ENCODE measurements around the gene ELFN2.
"Not testable (repeated sequence)": the region's sequence is repeated elsewhere in the genome, so short reads cannot be mapped to it uniquely, and the experiment has no call there.

ELFN2 gene

DNA sequence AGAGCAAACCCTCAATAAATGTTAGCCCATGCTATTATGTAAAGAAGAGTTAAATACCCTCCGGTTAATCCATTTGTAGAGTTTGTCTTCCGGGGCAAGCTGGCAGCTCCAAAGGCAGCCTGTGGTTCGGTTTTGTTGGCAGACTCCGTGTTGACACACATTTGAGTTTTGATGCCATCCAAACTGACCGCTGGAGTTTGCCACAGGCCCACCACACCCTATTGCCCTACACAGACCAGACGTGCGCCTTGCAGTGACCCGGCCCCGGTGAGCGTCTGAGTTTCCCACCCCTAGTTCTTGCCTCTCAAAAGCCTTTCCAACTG lies 25.1 kb downstream of the ELFN2 start:
- no peak overlapping the region for H3K4me2 ChIP-seq (ENCODE audit: low read depth, low read length, poor library complexity, severe bottlenecking)
- TF ChIP-seq EZH2phosphoT487 (IDR thresholded peaks at IDR 0.05; ENCODE audit: borderline replicate concordance) = no peak
- TF ChIP-seq, protein P1, sequence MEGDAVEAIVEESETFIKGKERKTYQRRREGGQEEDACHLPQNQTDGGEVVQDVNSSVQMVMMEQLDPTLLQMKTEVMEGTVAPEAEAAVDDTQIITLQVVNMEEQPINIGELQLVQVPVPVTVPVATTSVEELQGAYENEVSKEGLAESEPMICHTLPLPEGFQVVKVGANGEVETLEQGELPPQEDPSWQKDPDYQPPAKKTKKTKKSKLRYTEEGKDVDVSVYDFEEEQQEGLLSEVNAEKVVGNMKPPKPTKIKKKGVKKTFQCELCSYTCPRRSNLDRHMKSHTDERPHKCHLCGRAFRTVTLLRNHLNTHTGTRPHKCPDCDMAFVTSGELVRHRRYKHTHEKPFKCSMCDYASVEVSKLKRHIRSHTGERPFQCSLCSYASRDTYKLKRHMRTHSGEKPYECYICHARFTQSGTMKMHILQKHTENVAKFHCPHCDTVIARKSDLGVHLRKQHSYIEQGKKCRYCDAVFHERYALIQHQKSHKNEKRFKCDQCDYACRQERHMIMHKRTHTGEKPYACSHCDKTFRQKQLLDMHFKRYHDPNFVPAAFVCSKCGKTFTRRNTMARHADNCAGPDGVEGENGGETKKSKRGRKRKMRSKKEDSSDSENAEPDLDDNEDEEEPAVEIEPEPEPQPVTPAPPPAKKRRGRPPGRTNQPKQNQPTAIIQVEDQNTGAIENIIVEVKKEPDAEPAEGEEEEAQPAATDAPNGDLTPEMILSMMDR (conservative IDR thresholded peaks at IDR 0.05; ENCODE audit: low read length) = no peak
- no peaks in the 10 kb centered on the region for H3K9me2 ChIP-seq (replicated peaks; ENCODE audit: low read depth, low read length)
- H3K4me3 ChIP-seq (ENCODE audit: low read length, poor library complexity, severe bottlenecking) = no peak overlapping the region
- H3K9ac ChIP-seq (ENCODE audit: low read depth, low read length, poor library complexity, severe bottlenecking) = no peak overlapping the region
- no peaks in the 10 kb centered on the region for H3K4me1 ChIP-seq (ENCODE audit: insufficient read depth, low read length, poor library complexity, severe bottlenecking)
- no peaks in the 10 kb centered on the region for H3F3A ChIP-seq (ENCODE audit: low read depth)
- H3K79me2 ChIP-seq (ENCODE audit: insufficient read depth, low read length) = no peaks in the 10 kb centered on the region
- H2AFZ ChIP-seq (ENCODE audit: low read length) = no peak overlapping the region
- no peaks in the 10 kb centered on the region for H4K20me1 ChIP-seq (ENCODE audit: insufficient read depth, low read length, poor library complexity, severe bottlenecking)
- no peaks in the 10 kb centered on the region for H3K27me3 ChIP-seq (ENCODE audit: insufficient read depth, low read length, poor library complexity, severe bottlenecking)
- H3K36me3 ChIP-seq (ENCODE audit: insufficient read depth, low read length) = no peaks in the 10 kb centered on the region
- no peaks in the 10 kb centered on the region for H3K9me3 ChIP-seq (ENCODE audit: insufficient read depth, low read depth, low read length)

DNA sequence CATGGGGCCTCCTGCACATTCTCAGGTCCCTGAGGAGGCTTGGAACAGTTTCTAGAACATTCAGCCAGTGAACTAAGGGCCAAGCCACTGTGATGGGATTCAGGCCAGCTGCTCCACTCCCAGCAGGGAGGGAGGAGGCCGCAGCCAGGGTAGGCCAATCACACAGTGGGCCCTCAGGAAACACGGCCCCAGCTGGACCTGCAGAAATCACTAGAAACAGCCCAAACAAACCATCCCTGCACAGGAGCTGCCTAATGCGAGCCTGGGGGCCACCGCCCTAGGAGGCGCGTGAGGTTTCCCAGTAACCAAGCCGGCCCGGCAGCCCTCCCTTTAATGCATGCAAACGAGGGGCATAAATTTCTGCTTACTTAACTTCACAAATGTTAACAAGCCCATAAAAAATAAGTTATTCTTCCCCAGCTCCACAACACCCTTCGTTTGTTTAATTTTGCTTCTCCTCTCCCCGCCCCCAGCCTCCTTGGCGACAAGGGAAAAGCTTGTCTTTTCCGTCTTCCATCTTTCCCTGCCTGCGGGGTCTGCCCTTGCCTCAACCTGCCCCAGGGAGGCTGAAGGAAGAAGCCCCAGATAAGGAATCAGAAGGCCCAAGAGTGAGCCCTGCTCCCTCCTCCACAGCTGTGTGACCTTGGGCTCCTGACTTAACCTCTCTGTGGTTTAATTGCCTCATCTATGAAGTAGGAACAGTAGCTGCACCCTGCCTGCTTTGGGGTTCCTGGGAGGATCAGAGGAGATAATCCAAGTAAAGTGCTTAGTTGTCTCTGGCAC lies 25.7 kb downstream of the ELFN2 start:
- Histone ChIP-seq H2AFZ (ENCODE audit: low read length) (no peak overlapping the region), H3K4me3 (ENCODE audit: low read length, poor library complexity, severe bottlenecking) (no peak overlapping the region), H3K79me2 (ENCODE audit: insufficient read depth, low read length) (no peaks in the 10 kb centered on the region), H3K4me1 (ENCODE audit: insufficient read depth, low read length, poor library complexity, severe bottlenecking) (no peaks in the 10 kb centered on the region), H3K9me2 (replicated peaks; ENCODE audit: low read depth, low read length) (no peaks in the 10 kb centered on the region), H3F3A (ENCODE audit: low read depth) (no peaks in the 10 kb centered on the region), H4K20me1 (ENCODE audit: insufficient read depth, low read length, poor library complexity, severe bottlenecking) (no peaks in the 10 kb centered on the region), H3K27me3 (ENCODE audit: insufficient read depth, low read length, poor library complexity, severe bottlenecking) (no peaks in the 10 kb centered on the region), H3K9ac (ENCODE audit: low read depth, low read length, poor library complexity, severe bottlenecking) (no peak overlapping the region), H3K4me2 (ENCODE audit: low read depth, low read length, poor library complexity, severe bottlenecking) (no peak overlapping the region), H3K36me3 (ENCODE audit: insufficient read depth, low read length) (no peaks in the 10 kb centered on the region), H3K9me3 (ENCODE audit: insufficient read depth, low read depth, low read length) (no peaks in the 10 kb centered on the region)
- TF ChIP-seq EZH2phosphoT487 (IDR thresholded peaks at IDR 0.05; ENCODE audit: borderline replicate concordance) = no peak
- TF ChIP-seq, protein P1 (conservative IDR thresholded peaks at IDR 0.05; ENCODE audit: low read length) = no peak

DNA sequence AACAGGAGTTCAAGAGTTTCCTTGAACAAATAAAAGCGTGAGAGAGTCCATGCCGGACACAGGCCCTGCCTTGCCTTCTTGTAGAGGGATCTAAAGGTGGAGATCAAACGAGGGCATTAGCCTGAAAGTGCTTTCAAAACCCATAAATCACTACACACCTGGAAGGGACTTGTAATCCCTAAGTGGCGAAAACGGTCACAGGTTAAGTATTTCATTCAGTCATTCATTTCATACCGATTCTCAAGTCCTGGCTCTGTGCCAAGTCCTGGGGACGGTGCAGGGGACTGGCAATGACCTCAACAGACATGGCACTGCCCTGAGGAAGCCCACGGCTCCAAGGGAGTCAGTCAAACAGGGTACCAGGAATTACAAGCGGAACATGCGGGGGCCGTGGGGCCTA lies 26.6 kb downstream of the ELFN2 start:
- no peaks in the 10 kb centered on the region for H3F3A ChIP-seq (ENCODE audit: low read depth)
- H3K4me2 ChIP-seq (ENCODE audit: low read depth, low read length, poor library complexity, severe bottlenecking) = no peak overlapping the region
- H4K20me1 ChIP-seq (ENCODE audit: insufficient read depth, low read length, poor library complexity, severe bottlenecking) = no peaks in the 10 kb centered on the region
- H3K9me2 ChIP-seq (replicated peaks; ENCODE audit: low read depth, low read length) = no peaks in the 10 kb centered on the region
- H3K9ac ChIP-seq (ENCODE audit: low read depth, low read length, poor library complexity, severe bottlenecking) = no peak overlapping the region
- no peaks in the 10 kb centered on the region for H3K9me3 ChIP-seq (ENCODE audit: insufficient read depth, low read depth, low read length)
- no peaks in the 10 kb centered on the region for H3K79me2 ChIP-seq (ENCODE audit: insufficient read depth, low read length)
- TF ChIP-seq, protein P1 (conservative IDR thresholded peaks at IDR 0.05; ENCODE audit: low read length) = no peak
- no peak for TF ChIP-seq EZH2phosphoT487 (IDR thresholded peaks at IDR 0.05; ENCODE audit: borderline replicate concordance)
- no peaks in the 10 kb centered on the region for H3K27me3 ChIP-seq (ENCODE audit: insufficient read depth, low read length, poor library complexity, severe bottlenecking)
- H3K4me3 ChIP-seq (ENCODE audit: low read length, poor library complexity, severe bottlenecking) = no peak overlapping the region
- H3K4me1 ChIP-seq (ENCODE audit: insufficient read depth, low read length, poor library complexity, severe bottlenecking) = no peaks in the 10 kb centered on the region
- H2AFZ ChIP-seq (ENCODE audit: low read length) = no peak overlapping the region
- H3K36me3 ChIP-seq (ENCODE audit: insufficient read depth, low read length) = no peaks in the 10 kb centered on the region

DNA sequence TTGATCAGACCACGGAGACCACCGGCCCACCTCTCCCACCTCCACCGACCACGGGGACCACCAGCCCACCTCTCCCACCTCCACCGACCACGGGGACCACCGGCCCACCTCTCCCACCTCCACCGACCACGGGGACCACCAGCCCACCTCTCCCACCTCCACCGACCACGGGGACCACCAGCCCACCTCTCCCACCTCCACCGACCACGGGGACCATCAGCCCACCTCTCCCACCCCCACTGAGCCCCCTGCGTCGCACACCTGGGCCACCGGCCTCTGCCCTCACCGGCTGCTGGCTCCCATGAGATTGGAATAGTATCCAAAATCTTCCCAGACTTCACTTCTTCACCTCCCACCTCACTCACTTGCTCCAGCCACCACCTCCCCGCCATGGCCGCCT lies 27.8 kb downstream of the ELFN2 start:
- not testable (repeated sequence) for H3K27me3 ChIP-seq (ENCODE audit: insufficient read depth, low read length, poor library complexity, severe bottlenecking); H2AFZ ChIP-seq (ENCODE audit: low read length); H3K9ac ChIP-seq (ENCODE audit: low read depth, low read length, poor library complexity, severe bottlenecking); H3F3A ChIP-seq (ENCODE audit: low read depth); H3K4me3 ChIP-seq (ENCODE audit: low read length, poor library complexity, severe bottlenecking); H4K20me1 ChIP-seq (ENCODE audit: insufficient read depth, low read length, poor library complexity, severe bottlenecking); H3K4me2 ChIP-seq (ENCODE audit: low read depth, low read length, poor library complexity, severe bottlenecking); H3K36me3 ChIP-seq (ENCODE audit: insufficient read depth, low read length); H3K9me2 ChIP-seq (replicated peaks; ENCODE audit: low read depth, low read length); H3K9me3 ChIP-seq (ENCODE audit: insufficient read depth, low read depth, low read length); H3K79me2 ChIP-seq (ENCODE audit: insufficient read depth, low read length); H3K4me1 ChIP-seq (ENCODE audit: insufficient read depth, low read length, poor library complexity, severe bottlenecking)

All from Loucy (cell line).